ENCODE results near the gene ZNF595. TPM values are rescaled to one million over a fixed set of nuclear protein-coding genes. Genes with fewer than 3 reads are reported as not detected.

The ZNF595 gene
- 18.0 to 26.0 TPM (median 22.9 TPM) in 5 replicates for total RNA-seq (2022; extraction: Qiagen RNA extraction; ENCODE audit: low read depth)

DNA sequence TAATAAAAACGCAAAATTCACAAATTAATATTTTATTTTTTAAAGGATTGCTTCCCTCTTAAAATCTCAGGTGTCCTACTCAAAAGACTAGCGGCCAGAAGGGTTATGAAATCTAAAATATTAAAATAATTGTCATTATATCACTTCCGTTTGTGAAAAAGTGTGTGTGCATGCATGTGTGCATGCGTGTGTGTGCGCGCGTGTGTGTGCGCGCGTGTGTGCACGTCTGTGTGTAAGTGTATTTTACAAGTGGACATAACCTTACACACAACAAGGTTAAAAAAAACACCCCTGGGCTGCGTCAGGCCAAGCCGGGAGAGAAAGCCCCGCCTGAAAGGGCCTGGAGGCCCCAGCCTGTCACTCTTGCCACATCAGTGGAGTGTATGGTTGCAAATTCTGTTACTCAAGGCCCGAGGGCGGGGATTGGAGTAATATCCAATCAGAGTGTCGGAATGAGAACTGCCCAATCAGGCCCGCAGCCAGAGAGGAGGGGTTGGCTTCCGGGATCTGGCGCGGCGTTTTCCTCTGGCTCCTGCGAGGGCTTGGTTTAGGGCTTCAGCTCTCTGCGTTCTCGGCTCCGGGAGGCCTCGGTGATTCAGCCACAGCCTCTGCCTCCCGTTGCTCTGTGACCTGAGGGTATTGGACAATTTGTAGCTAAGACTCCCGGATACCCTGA is at the start of gene ZNF595:
Gene ZNF595 (plus strand): TSS at position 518 of the 676 bp plus-strand sequence. CDS start 168 bp downstream, outside the sequence.

DNA sequence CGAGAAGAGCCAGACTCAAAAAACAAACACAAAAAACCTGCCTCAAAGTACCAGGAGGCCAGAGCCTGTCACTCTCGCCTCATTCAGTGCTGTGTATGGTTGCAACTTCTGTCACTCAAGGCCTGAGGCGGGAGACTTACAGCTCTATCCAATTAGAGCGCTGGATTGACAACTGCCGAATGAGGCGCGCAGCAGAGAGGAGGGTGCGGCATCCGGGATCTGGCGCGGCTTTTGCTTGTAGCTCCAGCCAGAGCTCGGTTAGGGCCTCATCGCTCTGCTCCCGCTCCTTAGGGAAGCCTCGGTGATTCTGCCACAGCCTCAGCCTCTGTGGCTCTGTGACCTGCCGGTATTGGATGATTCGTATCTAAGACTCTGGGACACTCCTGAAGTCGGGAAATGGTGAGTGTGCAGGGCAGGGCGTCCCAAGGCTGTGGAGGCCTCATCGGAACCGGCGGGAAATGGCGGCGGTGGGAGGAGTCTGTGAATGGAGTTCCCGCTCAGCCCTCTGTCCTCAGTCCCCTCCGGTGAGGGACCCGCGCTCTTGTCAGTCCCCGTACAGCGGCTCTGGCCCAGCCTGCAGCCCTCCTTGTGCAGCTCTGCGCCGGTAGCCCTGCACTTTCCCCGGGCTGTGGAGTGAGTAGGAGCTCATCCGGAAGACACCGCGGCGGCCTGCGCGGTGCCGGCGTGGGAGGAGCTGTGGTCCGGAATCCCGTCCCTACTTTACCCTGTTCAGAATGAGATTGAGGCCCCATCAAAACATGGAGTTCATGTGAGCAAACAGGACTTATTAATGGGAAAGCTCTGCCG is 71.4 kb downstream of the ZNF595 start, which contains the start of gene ZNF718:
Gene ZNF718 (plus strand): TSS at position 227 of the 807 bp plus-strand sequence. CDS start 170 bp downstream, at position 397.

Other genes with a start within 250 kb of the ZNF595 start
- gene ZNF718, start 71.2 kb downstream of the ZNF595 start, total RNA-seq (2022; extraction: Qiagen RNA extraction; ENCODE audit: low read depth), result 0.29 to 0.66 TPM (median 0.52 TPM) in 5 replicates